K562 (cell line): ENCODE data around the gene BASP1. TPM values are rescaled to one million over a fixed set of nuclear protein-coding genes. Genes with fewer than 3 reads are reported as not detected.

Source experiments
- ATAC-seq: fragments of 200-7000 bp; cut with Tn5 transposase; 3 replicates; pipeline ENCODE4 v1.9.1; 2020; ENCODE audit warnings: moderate library complexity
- BruUV-seq: library from RNA; stranded (reverse); fragments of 400-500 nt; replicated peaks from 2 replicates; lab custom pipeline; 2021; lab: Mats Ljungman, UMichigan
- CTCF ChIA-PET: fragments of 300-600 bp; formaldehyde crosslinking; extraction: SDS; loops from one replicate; lab custom pipeline; 2021; ENCODE audit warnings: low intra/inter-chr PET ratio; lab: Yijun Ruan, JAX
- POLR2A ChIA-PET: fragments of 300-600, 350-650 bp; sonication (Branson Sonifier 250); formaldehyde crosslinking; extraction: SDS; loops from one replicate; lab custom pipeline; 2021; ENCODE audit warnings: antibody characterized with exemption, inconsistent platforms; lab: Yijun Ruan, JAX
- DNase-seq, 4 experiments: peaks; one replicate each; pipeline versions ENCODE4 v3.0.0 to v3.0.0-alpha.2; 2011 to 2018; ENCODE audit warnings: low spot score in 3 of 4, mixed read lengths in 3 of 4; ENCODE audit errors: extremely low read depth in 1 of 4
- FAIRE-seq: peaks from 2 replicates; lab custom pipeline; 2011; peaks lifted over from hg19 to GRCh38; lab: Jason Lieb, UNC
- H2AFZ ChIP-seq: 2 replicates; pipeline ENCODE4 v1.6.0; 2011; ENCODE audit warnings: low read depth, low read length, control low read depth, inconsistent platforms
- H3K27ac ChIP-seq: fragments of 200-600 bp; 3 replicates; pipeline ENCODE4 v1.8.0; 2011; ENCODE audit warnings: low read depth, mild to moderate bottlenecking, control low read depth, inconsistent platforms, low read length, moderate library complexity, mixed read lengths; ENCODE audit errors: extremely low read depth
- H3K27me3 ChIP-seq, 2 experiments: fragments of 300-600 bp in 1 of 2; 2 replicates in 1 of 2; 3 replicates in 1 of 2; pipeline versions ENCODE4 v1.6.0 to v1.8.0; 2011; ENCODE audit warnings: inconsistent platforms in 2 of 2, low read length in 2 of 2, mild to moderate bottlenecking in 1 of 2, mixed read lengths in 1 of 2, moderate library complexity in 1 of 2; ENCODE audit not compliant: control insufficient read depth in 2 of 2, insufficient read depth in 2 of 2
- H3K36me3 ChIP-seq: fragments of 300-600 bp; 3 replicates; pipeline ENCODE4 v1.8.0; 2011; ENCODE audit warnings: mild to moderate bottlenecking, low read length, inconsistent platforms; ENCODE audit not compliant: control insufficient read depth, insufficient read depth
- H3K4me1 ChIP-seq, 2 experiments: fragments of 200-600 bp in 1 of 2; replicated peaks in 1 of 2; 2 replicates in 1 of 2; 3 replicates in 1 of 2; pipeline versions ENCODE4 v1.5.1 to v1.8.0; 2011; ENCODE audit warnings: inconsistent platforms in 2 of 2, low read length in 2 of 2, mild to moderate bottlenecking in 1 of 2, mixed read lengths in 1 of 2, moderate library complexity in 1 of 2; ENCODE audit not compliant: control insufficient read depth in 2 of 2, insufficient read depth in 2 of 2
- H3K4me2 ChIP-seq: 2 replicates; pipeline ENCODE4 v1.6.1; 2011; ENCODE audit warnings: low read length, control low read depth, inconsistent platforms, mixed read lengths; ENCODE audit not compliant: insufficient read depth
- H3K4me3 ChIP-seq: fragments of 200-600 bp; sonication (generic), shearing (Covaris generic); 2 replicates; pipeline ENCODE4 v1.5.1; 2016; ENCODE audit warnings: control low read depth, inconsistent platforms
- H3K79me2 ChIP-seq: fragments of 200-600 bp; 3 replicates; pipeline ENCODE4 v1.8.0; 2011; ENCODE audit warnings: low read length, inconsistent platforms; ENCODE audit not compliant: control insufficient read depth, insufficient read depth
- H3K9ac ChIP-seq, 2 experiments: 2 replicates each; pipeline versions ENCODE4 v1.6.0 to v1.6.1; 2011; ENCODE audit warnings: low read depth in 2 of 2, low read length in 2 of 2, control low read depth in 1 of 2, inconsistent platforms in 1 of 2, mild to moderate bottlenecking in 1 of 2, mixed read lengths in 1 of 2; ENCODE audit not compliant: insufficient read depth in 1 of 2
- H3K9me1 ChIP-seq: one replicate; pipeline ENCODE4 v1.6.0; 2011; ENCODE audit warnings: inconsistent platforms, mild to moderate bottlenecking, low read length, moderate library complexity; ENCODE audit not compliant: control insufficient read depth, insufficient read depth
- H3K9me3 ChIP-seq: replicated peaks from 2 replicates; pipeline ENCODE4 v1.5.1; 2011; ENCODE audit warnings: low read depth, low read length, inconsistent platforms; ENCODE audit not compliant: control insufficient read depth, insufficient read depth
- H4K20me1 ChIP-seq: replicated peaks from 2 replicates; pipeline ENCODE4 v1.6.1; 2011; ENCODE audit warnings: low read length, inconsistent platforms, mixed read lengths; ENCODE audit not compliant: control insufficient read depth, insufficient read depth
- RREB1 ChIP-seq: fragments of 250-450 bp; sonication (Bioruptor Pico); IDR thresholded peaks from 2 replicates; pipeline ENCODE4 v1.4.0; 2020
- TBL1XR1 ChIP-seq, 2 experiments: IDR thresholded peaks; 2 replicates each; pipeline ENCODE4 v1.6.1; 2012; ENCODE audit warnings: improper control_type of control experiment in 2 of 2, low read length in 2 of 2, mild to moderate bottlenecking in 1 of 2
- U2AF1 ChIP-seq: fragments of 200-400 bp; formaldehyde crosslinking; optimal IDR thresholded peaks from 2 replicates; pipeline ENCODE3; 2017; ENCODE audit warnings: mild to moderate bottlenecking, low read depth, low read length, moderate library complexity
- WGBS: fragments of 100-300 bp; shearing (Covaris generic); methylation state at CpG from one replicate; pipeline ENCODE4 v1.1.6; 2016; ENCODE audit warnings: low coverage, mixed read lengths; ENCODE audit not compliant: insufficient coverage; ENCODE audit errors: missing lambda C conversion rate; 5-methylcytosine and 5-hydroxymethylcytosine counted together
- in situ Hi-C: fragments of 300-500 bp; cut with MboI; formaldehyde crosslinking; loops from 4 replicates; pipeline ENCODE4 v1.15.0; 2018; ENCODE audit warnings: inconsistent platforms, mixed read lengths
- intact Hi-C: fragments of 100-400 bp; cut with micrococcal nuclease; formaldehyde crosslinking; loops from 2 replicates; pipeline ENCODE4 v1.14.2; 2022
- polyA plus RNA-seq, 8 experiments: library from polyadenylated mRNA; depleted of rRNA in 4 of 8; stranded (reverse) in 5 of 8; unstranded in 3 of 8; fragments of >200 nt; fragmentation: Nextera tagmentation in 2 of 8; fragmentation: Illumina TruSeq in 1 of 8; extraction: Ambion mirVana in 2 of 8; extraction: Trizol in 1 of 8; gene quantifications; 2 replicates each; pipeline versions ENCODE4 v1.2.1 to v1.2.3, GENCODE V29; 2011 to 2014; ENCODE audit warnings: inconsistent platforms in 1 of 8, missing spikeins in 1 of 8
- total RNA-seq, 7 experiments: library from RNA; depleted of rRNA in 6 of 7; stranded (reverse); fragments of >200 nt in 6 of 7; fragmentation: Illumina TruSeq in 2 of 7; extraction: Trizol in 2 of 7; gene quantifications; 2 replicates each; pipeline versions ENCODE4 v1.2.1 to v1.2.3, GENCODE V29; 2011 to 2021; ENCODE audit warnings: low replicate concordance in 1 of 7

The BASP1 gene
- total and polyA plus RNA-seq, 9 of the 15 experiments (the other 6 are each of a cell fraction or from before 2014, with no cell fraction given), result 0.22 TPM; not detected in 8

- DNase-seq (no peak), FAIRE-seq (no peak), ATAC-seq (no peak)
- no peak overlapping the region for H3K27ac ChIP-seq
- H3K4me2 ChIP-seq, result no peak overlapping the region
- no peak overlapping the region for H3K4me3 ChIP-seq
- no TSS peak for BruUV-seq
- no peaks in the 10 kb centered on the region for H3K4me1 ChIP-seq
- WGBS, result under 1% methylated on average over 12 of the region's 12 CpGs
- no peak overlapping the region for H2AFZ ChIP-seq
- H4K20me1 ChIP-seq, result no peaks in the 10 kb centered on the region
- ChIA-PET POLR2A (no interaction called here), CTCF (no interaction called here)
- H3K9ac ChIP-seq, result no peak overlapping the region
- 0 out of 5 replicates have a peak, but pooled peaks cover 0 to 3% of the 10 kb centered on the region in 2 experiments for H3K27me3 ChIP-seq
- H3K79me2 ChIP-seq, result no peaks in the 10 kb centered on the region
- TF ChIP-seq U2AF1, result no peak
- no peak for TF ChIP-seq RREB1 (CRISPR knock-in tag)
- TF ChIP-seq TBL1XR1 (IDR thresholded peaks at IDR 0.05; ENCODE audit: low read length in 2 of 2), result no peak
- no peaks in the 10 kb centered on the region for H3K36me3 ChIP-seq
- intact Hi-C loops (no loop called here), in situ Hi-C loops (loop anchor here (25.0 kb wide), 1 partner anchor 344 kb away; the partner anchor contains the start of genes TAF11L10, TAF11L7, TAF11L8 and TAF11L9)
- H3K9me3 ChIP-seq, result no peaks in the 10 kb centered on the region
- no peaks in the 10 kb centered on the region for H3K9me1 ChIP-seq
Observed at GRCh38 chr5:17243287-17244063, 26.0 kb downstream of the BASP1 start.
